ENCODE results near the gene OR6S1. TPM values are rescaled to one million over a fixed set of nuclear protein-coding genes. Genes with fewer than 3 reads are reported as not detected.
"Not testable (repeated sequence)": the region's sequence is repeated elsewhere in the genome, so short reads cannot be mapped to it uniquely, and the experiment has no call there.

The OR6S1 gene
- total and polyA plus RNA-seq, 4 experiments from 2014 or later: not detected

- Histone ChIP-seq H3K4me1 (ENCODE audit: insufficient read depth, low read length) (no peaks in the 10 kb centered on the region), H3K9me3 (ENCODE audit: control insufficient read depth in 1 of 2, low read length in 2 of 2) (no peaks in the 10 kb centered on the region), H3K36me3 (ENCODE audit: insufficient read depth, low read length) (no peaks in the 10 kb centered on the region), H3K4me3 (ENCODE audit: low read length in 2 of 2) (no peak overlapping the region), H3K27me3 (ENCODE audit: insufficient read depth, low read length) (no peaks in the 10 kb centered on the region), H3K27ac (ENCODE audit: low read depth, low read length) (no peak overlapping the region)
- Mint-ChIP-seq H3K9me3 (no peaks in the 10 kb centered on the region), H3K4me3 (no peak overlapping the region), H3K27ac (no peak overlapping the region), H3K27me3 (peaks cover 0 to 3% of the 10 kb centered on the region in 2 donors), H3K4me1 (no peaks in the 10 kb centered on the region), H3K36me3 (no peaks in the 10 kb centered on the region)
- intact Hi-C loops (cut with micrococcal nuclease): no loop called here
- POLR2A ChIA-PET (ENCODE audit: partially characterized antibody): no interaction called here
- no peak for DNase-seq
- CTCF ChIA-PET (ENCODE audit: partially characterized antibody): interaction anchor here (1.3 kb wide), 1 partner anchor 274 kb away, joined by 3 read pairs; no protein-coding TSS in a partner anchor
These were observed 40.0 kb downstream of the OR6S1 start for GRCh38 chr14:20601522-20601921.

GRCh38 chr14:20597108-20597507 lies 44.4 kb downstream of the OR6S1 start:
- no peak overlapping the region for H3K27ac ChIP-seq (ENCODE audit: low read depth, low read length)
- H3K4me1 Mint-ChIP-seq: peaks cover 3 to 9% (median 4%) of the 10 kb centered on the region in 4 donors
- ChIA-PET POLR2A (ENCODE audit: partially characterized antibody) (interaction anchor here (1.0 kb wide), 1 partner anchor 184 kb away, joined by 3 read pairs; no protein-coding TSS in a partner anchor), CTCF (ENCODE audit: partially characterized antibody) (no interaction called here)
- H3K27me3 ChIP-seq (ENCODE audit: insufficient read depth, low read length): no peaks in the 10 kb centered on the region
- H3K27me3 Mint-ChIP-seq: peaks cover 3 to 5% of the 10 kb centered on the region in 2 donors
- no peak overlapping the region for H3K27ac Mint-ChIP-seq
- no peaks in the 10 kb centered on the region for H3K9me3 ChIP-seq (ENCODE audit: control insufficient read depth in 1 of 2, low read length in 2 of 2)
- no peak overlapping the region for H3K4me3 ChIP-seq (ENCODE audit: low read length in 2 of 2)
- H3K4me3 Mint-ChIP-seq: no peak overlapping the region
- peaks cover 9% of the 10 kb centered on the region for H3K4me1 ChIP-seq (ENCODE audit: insufficient read depth, low read length)
- intact Hi-C loops (cut with micrococcal nuclease): no loop called here
- no peak for DNase-seq
- H3K36me3 Mint-ChIP-seq: no peaks in the 10 kb centered on the region
- H3K9me3 Mint-ChIP-seq: no peaks in the 10 kb centered on the region
- no peaks in the 10 kb centered on the region for H3K36me3 ChIP-seq (ENCODE audit: insufficient read depth, low read length)

- H3K9me3 Mint-ChIP-seq; H3K27me3 ChIP-seq (ENCODE audit: insufficient read depth, low read length); H3K27me3 Mint-ChIP-seq; intact Hi-C loops (cut with micrococcal nuclease); H3K4me3 Mint-ChIP-seq; H3K27ac ChIP-seq (ENCODE audit: low read depth, low read length); DNase-seq; H3K27ac Mint-ChIP-seq; H3K9me3 ChIP-seq (ENCODE audit: control insufficient read depth in 1 of 2, low read length in 2 of 2); H3K4me3 ChIP-seq (ENCODE audit: low read length in 2 of 2); H3K36me3 ChIP-seq (ENCODE audit: insufficient read depth, low read length); H3K36me3 Mint-ChIP-seq; H3K4me1 ChIP-seq (ENCODE audit: insufficient read depth, low read length); POLR2A ChIA-PET (ENCODE audit: partially characterized antibody): not testable (repeated sequence)
- H3K4me1 Mint-ChIP-seq: peaks cover 3 to 15% (median 4%) of the 10 kb centered on the region in 4 donors
- CTCF ChIA-PET (ENCODE audit: partially characterized antibody): interaction anchor here (1.0 kb wide), 1 partner anchor 268 kb away, joined by 3 read pairs; no protein-coding TSS in a partner anchor
These were observed 45.8 kb downstream of the OR6S1 start for GRCh38 chr14:20595726-20596125.

GRCh38 chr14:20592574-20592973 lies 48.9 kb downstream of the OR6S1 start:
- Mint-ChIP-seq H3K9me3 (no peaks in the 10 kb centered on the region), H3K4me1 (peaks cover 3 to 17% (median 4%) of the 10 kb centered on the region in 4 donors), H3K27me3 (peaks cover 6 to 7% of the 10 kb centered on the region in 2 donors), H3K27ac (no peak overlapping the region), H3K4me3 (no peak overlapping the region), H3K36me3 (no peaks in the 10 kb centered on the region)
- CTCF ChIA-PET (ENCODE audit: partially characterized antibody): no interaction called here
- H3K27ac ChIP-seq (ENCODE audit: low read depth, low read length): no peak overlapping the region
- POLR2A ChIA-PET (ENCODE audit: partially characterized antibody): no interaction called here
- H3K4me3 ChIP-seq (ENCODE audit: low read length in 2 of 2): no peak overlapping the region
- no peaks in the 10 kb centered on the region for H3K9me3 ChIP-seq (ENCODE audit: control insufficient read depth in 1 of 2, low read length in 2 of 2)
- H3K4me1 ChIP-seq (ENCODE audit: insufficient read depth, low read length): peaks cover 9% of the 10 kb centered on the region
- H3K36me3 ChIP-seq (ENCODE audit: insufficient read depth, low read length): no peaks in the 10 kb centered on the region
- intact Hi-C loops (cut with micrococcal nuclease): no loop called here
- H3K27me3 ChIP-seq (ENCODE audit: insufficient read depth, low read length): no peaks in the 10 kb centered on the region
- DNase-seq: no peak

- CTCF ChIA-PET (ENCODE audit: partially characterized antibody): no interaction called here
- Histone ChIP-seq H3K4me3 (ENCODE audit: low read length in 2 of 2) (no peak within 1 kb of the TSS), H3K4me1 (ENCODE audit: insufficient read depth, low read length) (peaks cover 9% of the 10 kb centered on the region), H3K36me3 (ENCODE audit: insufficient read depth, low read length) (no peaks in the 10 kb centered on the region), H3K27ac (ENCODE audit: low read depth, low read length) (no peak within 1 kb of the TSS), H3K9me3 (ENCODE audit: control insufficient read depth in 1 of 2, low read length in 2 of 2) (no peaks in the 10 kb centered on the region), H3K27me3 (ENCODE audit: insufficient read depth, low read length) (no peaks in the 10 kb centered on the region)
- Mint-ChIP-seq H3K27me3 (peaks cover 3 to 7% of the 10 kb centered on the region in 2 donors), H3K4me3 (peak within 1 kb of the TSS in 1 of 8 donors; percentile 16), H3K36me3 (no peaks in the 10 kb centered on the region), H3K9me3 (peaks cover 0 to 2% (median 0%) of the 10 kb centered on the region in 8 donors), H3K4me1 (peaks cover 3 to 19% (median 4%) of the 10 kb centered on the region in 4 donors), H3K27ac (no peak within 1 kb of the TSS)
- POLR2A ChIA-PET (ENCODE audit: partially characterized antibody): no interaction called here
- DNase-seq: no peak
- intact Hi-C loops (cut with micrococcal nuclease): no loop called here
These were observed 50.3 kb downstream of the OR6S1 start, which contains the start of gene RNASE12 for GRCh38 chr14:20591235-20591634. Gene RNASE12 (minus strand): TSS chr14:20591376. CDS start chr14:20590723, 653 bp downstream.

Other genes starting within 250 kb of the OR6S1 start
- gene TEP1, start 228.2 kb downstream of the OR6S1 start, total RNA-seq: 10 to 100 TPM; 66.7 to 67.3 TPM
- 1 to 10 TPM in 1 of 2 donors, not detected in 1; 6.8 TPM for gene TEP1, start 228.2 kb downstream of the OR6S1 start, polyA plus RNA-seq
- gene KLHL33, start 205.5 kb downstream of the OR6S1 start, total RNA-seq: under 1 TPM; 0.14 to 0.15 TPM
- not detected for gene KLHL33, start 205.5 kb downstream of the OR6S1 start, polyA plus RNA-seq
- gene OSGEP, start 186.9 kb downstream of the OR6S1 start, total RNA-seq: 10 to 100 TPM; 72.3 to 75.9 TPM
- gene OSGEP, start 186.9 kb downstream of the OR6S1 start, polyA plus RNA-seq: 10 to 100 TPM; 39.3 to 41.8 TPM
- 100 to 1,000 TPM; 102 to 105 TPM for gene APEX1, start 186.5 kb downstream of the OR6S1 start, total RNA-seq
- gene APEX1, start 186.5 kb downstream of the OR6S1 start, polyA plus RNA-seq: 100 to 1,000 TPM; 138 to 144 TPM
- 10 to 100 TPM; 77.8 to 78.1 TPM for gene PIP4P1, start 180.3 kb downstream of the OR6S1 start, total RNA-seq
- 10 to 100 TPM; 32.4 to 44.3 TPM for gene PIP4P1, start 180.3 kb downstream of the OR6S1 start, polyA plus RNA-seq
- 100 to 1,000 TPM; 106 to 108 TPM for gene PNP, start 172.3 kb downstream of the OR6S1 start, total RNA-seq
- 100 to 1,000 TPM in 1 of 2 donors, 10 to 100 TPM in 1; 53.8 to 101 TPM for gene PNP, start 172.3 kb downstream of the OR6S1 start, polyA plus RNA-seq
- gene RNASE10, start 136.2 kb downstream of the OR6S1 start, total RNA-seq: 1 to 10 TPM; 1.2 to 1.4 TPM
- gene RNASE10, start 136.2 kb downstream of the OR6S1 start, polyA plus RNA-seq: not detected
- gene RNASE9, start 80.6 kb downstream of the OR6S1 start, total RNA-seq: not detected
- not detected for gene RNASE9, start 80.6 kb downstream of the OR6S1 start, polyA plus RNA-seq
- not detected for gene RNASE11, start 53.7 kb downstream of the OR6S1 start, total RNA-seq
- not detected for gene RNASE11, start 53.7 kb downstream of the OR6S1 start, polyA plus RNA-seq
- not detected for gene RNASE12, start 50.3 kb downstream of the OR6S1 start, total RNA-seq
- gene RNASE12, start 50.3 kb downstream of the OR6S1 start, polyA plus RNA-seq: not detected
- 1 to 10 TPM; 2.1 to 2.6 TPM for gene RNASE4, start 42.9 kb upstream of the OR6S1 start, total RNA-seq
- gene RNASE4, start 42.9 kb upstream of the OR6S1 start, polyA plus RNA-seq: 1 to 10 TPM; 1.6 to 2.5 TPM
- gene ANG, start 47.1 kb upstream of the OR6S1 start, total RNA-seq: 1 to 10 TPM; 1.1 to 1.3 TPM
- gene ANG, start 47.1 kb upstream of the OR6S1 start, polyA plus RNA-seq: 1 to 10 TPM; 1.4 to 2.8 TPM
- gene EDDM3A, start 104.2 kb upstream of the OR6S1 start, total RNA-seq: not detected
- gene EDDM3A, start 104.2 kb upstream of the OR6S1 start, polyA plus RNA-seq: not detected
- gene EDDM3B, start 126.7 kb upstream of the OR6S1 start, total RNA-seq: not detected
- not detected for gene EDDM3B, start 126.7 kb upstream of the OR6S1 start, polyA plus RNA-seq
- 1 to 10 TPM; 4.5 to 4.8 TPM for gene RNASE6, start 139.6 kb upstream of the OR6S1 start, total RNA-seq
- gene RNASE6, start 139.6 kb upstream of the OR6S1 start, polyA plus RNA-seq: 10 to 100 TPM; 11.8 to 15.8 TPM
- 1 to 10 TPM; 4.9 to 5.3 TPM for gene RNASE1, start 161.2 kb upstream of the OR6S1 start, total RNA-seq
- gene RNASE1, start 161.2 kb upstream of the OR6S1 start, polyA plus RNA-seq: not detected
- gene RNASE3, start 249.7 kb upstream of the OR6S1 start, total RNA-seq: not detected
- not detected for gene RNASE3, start 249.7 kb upstream of the OR6S1 start, polyA plus RNA-seq